ENCODE data around the gene FAM221A. TPM values are rescaled to one million over a fixed set of nuclear protein-coding genes. Genes with fewer than 3 reads are reported as not detected.
A peak's percentile ranks its signal among the peaks of the same experiment; 100 is the strongest.
"Not testable (repeated sequence)": the region's sequence is repeated elsewhere in the genome, so short reads cannot be mapped to it uniquely, and the experiment has no call there.

FAM221A gene
- total and polyA plus RNA-seq, 9 of the 15 experiments (the other 6 are each of a cell fraction or from before 2014, with no cell fraction given) = not detected

DNA sequence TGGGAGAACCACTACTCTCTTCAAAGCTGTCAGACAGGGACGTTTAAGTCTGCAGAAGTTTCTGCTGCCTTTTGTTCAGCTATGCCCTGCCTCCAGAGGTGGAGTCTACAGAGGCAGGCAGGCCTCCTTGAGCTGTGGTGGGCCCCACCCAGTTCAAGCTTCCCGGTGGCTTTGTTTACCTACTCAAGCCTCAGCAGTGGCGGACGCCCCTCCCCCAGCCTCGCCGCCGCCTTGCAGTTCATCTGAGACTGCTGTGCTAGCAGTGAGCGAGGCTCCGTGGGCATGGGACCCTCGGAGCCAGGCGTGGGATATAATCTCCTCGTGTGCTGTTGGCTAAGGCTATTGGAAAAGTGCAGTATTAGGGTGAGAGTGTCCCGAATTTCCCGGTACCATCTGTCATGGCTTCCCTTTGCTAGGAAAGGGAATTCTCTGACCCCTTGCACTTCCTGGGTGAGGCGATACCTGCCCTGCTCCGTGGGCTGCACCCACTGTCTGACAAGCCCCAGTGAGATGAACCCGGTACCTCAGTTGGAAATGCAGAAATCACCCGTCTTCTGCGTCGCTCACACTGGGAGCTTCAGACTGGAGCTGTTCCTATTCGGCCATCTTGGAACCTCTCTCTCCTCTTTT is 42.7 kb downstream of the FAM221A start (continued):
- TF ChIP-seq FOXA3 (CRISPR knock-in tag; conservative IDR thresholded peaks at IDR 0.05 in 1 of 2, IDR thresholded peaks at IDR 0.05 in 1 of 2) = peak; percentile 78 to 84
- TF ChIP-seq SOX6 (IDR thresholded peaks at IDR 0.05) = 0 out of 2 replicates have a peak, but pooled peaks have one; percentile 30
- TF ChIP-seq SMARCE1 (IDR thresholded peaks at IDR 0.05) = 0 out of 2 replicates have a peak, but pooled peaks have one; percentile 26
- TF ChIP-seq YY1 (IDR thresholded peaks at IDR 0.05; ENCODE audit: borderline replicate concordance in 1 of 3, control insufficient read depth in 1 of 3, extremely low read depth in 1 of 3, insufficient read depth in 3 of 3, insufficient read length in 1 of 3, insufficient replicate concordance in 2 of 3, low read depth in 1 of 3, low read length in 2 of 3) = peak in 2 of 3 experiments; percentile 19 to 79
- peak; percentile 71 for TF ChIP-seq MAX (CRISPR knock-in tag; IDR thresholded peaks at IDR 0.05)

DNA sequence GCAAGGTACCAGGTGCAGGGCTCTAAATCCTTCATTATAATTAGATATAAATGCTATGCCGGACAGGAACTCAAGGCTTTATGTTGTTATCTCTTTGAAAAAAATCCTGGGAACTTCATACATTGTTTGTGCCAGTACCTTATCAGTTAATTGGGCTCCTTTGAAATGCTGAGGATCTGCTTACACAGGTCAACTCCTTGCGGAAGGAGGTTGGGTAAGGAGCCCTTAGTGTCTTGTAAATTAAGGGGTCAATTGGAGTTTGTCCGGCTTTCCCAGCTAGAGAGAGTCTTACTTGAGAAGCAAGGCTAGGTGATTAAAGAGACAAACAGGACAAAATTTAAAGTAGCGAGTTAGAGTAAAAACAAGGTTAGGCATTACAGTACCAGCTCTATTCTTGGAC is 44.1 kb downstream of the FAM221A start:
- DNase-seq (ENCODE audit: extremely low read depth in 1 of 4, low spot score in 3 of 4); H3K4me1 ChIP-seq (replicated peaks in 1 of 2; ENCODE audit: control insufficient read depth in 2 of 2, insufficient read depth in 2 of 2, low read length in 2 of 2); H3K36me3 ChIP-seq (ENCODE audit: control insufficient read depth, insufficient read depth, low read length); ATAC-seq; H3K27me3 ChIP-seq (ENCODE audit: control insufficient read depth in 2 of 2, insufficient read depth in 2 of 2, low read length in 2 of 2); intact Hi-C loops (cut with micrococcal nuclease); BruUV-seq (replicated peaks); H3K9me1 ChIP-seq (ENCODE audit: control insufficient read depth, insufficient read depth, low read length); H3K27ac ChIP-seq (ENCODE audit: extremely low read depth, low read depth, low read length); H3K9ac ChIP-seq (ENCODE audit: insufficient read depth in 1 of 2, low read depth in 2 of 2, low read length in 2 of 2); FAIRE-seq; H3K4me3 ChIP-seq; H3K79me2 ChIP-seq (ENCODE audit: control insufficient read depth, insufficient read depth, low read length); H3K4me2 ChIP-seq (ENCODE audit: insufficient read depth, low read length); H4K20me1 ChIP-seq (replicated peaks; ENCODE audit: control insufficient read depth, insufficient read depth, low read length); CTCF ChIA-PET (ENCODE audit: low intra/inter-chr PET ratio); H3K9me3 ChIP-seq (replicated peaks; ENCODE audit: control insufficient read depth, insufficient read depth, low read depth, low read length): not testable (repeated sequence)
- peak overlapping the region; percentile 56; the same call in 1 of the 2 replicates for H2AFZ ChIP-seq (ENCODE audit: low read depth, low read length)
- POLR2A ChIA-PET = interaction anchor here (0.6 kb wide), 2 partner anchors 10 to 167 kb away, joined by 3 to 4 read pairs; no protein-coding TSS in a partner anchor
- WGBS (ENCODE audit: insufficient coverage, low coverage, missing lambda C conversion rate) = 59% methylated on average over 4 of the region's 4 CpGs
- in situ Hi-C loops (cut with MboI) = loop anchor here (25.0 kb wide), 1 partner anchor 462 kb away; no protein-coding TSS in a partner anchor

Data from K562 (cell line).